GM18519 (cell line): ENCODE results near the gene NGDN.

Experiments
- ATAC-seq: cut with Tn5 transposase; IDR thresholded peaks from one replicate; pipeline ENCODE4 v1.9.1; 2021; ENCODE audit warnings: mild to moderate bottlenecking, moderate library complexity; ENCODE audit not compliant: unreplicated experiment, low FRiP score

The NGDN gene

DNA sequence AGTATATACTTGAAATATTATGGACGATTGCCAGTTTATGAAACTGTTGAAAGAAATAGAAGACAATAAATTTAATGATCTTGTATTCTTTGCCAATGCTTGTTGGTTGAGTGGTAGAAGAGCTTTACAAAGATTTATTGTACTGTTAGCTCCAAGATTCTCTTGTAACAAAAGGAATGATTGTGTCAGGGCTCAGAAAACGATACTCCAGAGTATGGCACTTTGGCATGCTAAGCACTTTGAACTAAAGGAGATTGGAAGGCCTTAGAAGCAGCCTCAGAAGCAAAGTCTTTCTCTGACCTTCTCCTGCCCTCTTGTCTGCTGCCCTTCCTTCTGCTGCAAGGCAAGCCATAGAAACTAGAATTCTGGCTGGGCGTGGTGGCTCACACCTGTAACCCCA, 4.2 kb upstream of the NGDN start:
- no peak for ATAC-seq

DNA sequence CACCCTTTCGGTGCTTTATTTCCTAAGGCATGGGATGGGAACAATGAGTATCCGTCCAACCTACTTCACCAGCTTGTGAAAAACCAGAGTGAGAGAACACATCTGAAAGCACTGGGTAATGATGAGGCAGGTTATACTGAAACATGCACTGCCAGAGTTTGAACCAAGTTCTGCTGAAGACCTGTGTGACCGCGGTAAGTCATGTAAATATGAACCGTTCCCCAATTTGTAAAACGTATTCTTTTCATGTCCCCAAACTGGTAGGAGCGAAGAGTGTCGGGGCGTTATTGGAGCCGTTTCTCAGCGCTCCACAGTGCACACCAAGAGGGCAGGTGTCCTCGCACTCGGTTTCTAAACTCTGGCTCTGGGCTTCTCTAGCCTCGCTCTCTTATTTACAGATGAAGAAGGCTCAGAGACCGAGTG, 788 bp upstream of the NGDN start:
- no peak for ATAC-seq

- no peak for ATAC-seq
These were observed 452 bp downstream of the NGDN start for GRCh38 chr14:23469906-23470403.

- no peak for ATAC-seq
These were observed 1.4 kb downstream of the NGDN start for GRCh38 chr14:23470947-23471346.

- no peak for ATAC-seq
These were observed 8.7 kb downstream of the NGDN start for GRCh38 chr14:23478109-23478759.

GRCh38 chr14:23481362-23481970, 12.0 kb downstream of the NGDN start:
- ATAC-seq: no peak

DNA sequence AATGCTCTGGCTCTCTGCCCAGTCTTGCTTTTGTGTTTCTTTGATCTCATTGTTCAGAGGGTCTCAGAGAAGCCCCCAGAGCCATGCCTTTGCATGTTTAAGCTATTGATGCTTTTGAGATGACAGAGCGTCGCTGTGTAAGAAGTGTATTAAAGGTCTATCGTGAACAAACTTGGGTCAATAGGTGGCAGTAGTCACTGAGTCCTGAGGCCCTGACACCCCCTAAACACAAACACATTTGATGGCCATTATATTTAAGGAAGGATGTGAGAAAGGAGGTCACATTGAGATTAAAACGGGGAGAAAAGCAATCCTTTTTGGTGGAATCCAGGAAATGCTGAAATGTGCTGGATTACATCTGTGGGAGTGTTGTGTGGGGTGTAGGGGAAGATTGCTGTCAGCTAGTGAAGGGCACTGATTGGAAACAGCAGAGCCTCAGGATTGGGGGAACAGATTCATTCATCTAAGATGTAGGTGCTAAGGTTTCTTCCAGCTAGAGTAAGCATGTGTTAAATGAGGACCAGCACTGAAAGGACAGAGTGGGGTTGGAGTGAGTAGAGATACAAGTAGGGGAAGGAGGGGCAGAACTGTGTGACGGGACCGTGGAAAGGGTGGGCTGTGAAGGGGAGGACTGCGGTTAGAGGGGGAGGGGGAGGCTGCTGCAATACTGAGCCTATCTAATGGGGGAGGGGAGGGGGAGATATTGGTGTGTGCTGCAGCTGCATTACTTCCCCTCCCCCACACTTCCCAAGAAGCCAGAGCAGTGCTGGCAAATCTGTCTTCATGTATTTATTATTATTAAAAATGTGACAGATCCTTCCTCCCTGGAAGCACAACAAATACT, 12.7 kb downstream of the NGDN start:
- ATAC-seq: no peak

- ATAC-seq: no peak
These were observed 13.3 kb downstream of the NGDN start for GRCh38 chr14:23482823-23483148.

- ATAC-seq: no peak
These were observed 13.8 kb downstream of the NGDN start for GRCh38 chr14:23483236-23483854.

DNA sequence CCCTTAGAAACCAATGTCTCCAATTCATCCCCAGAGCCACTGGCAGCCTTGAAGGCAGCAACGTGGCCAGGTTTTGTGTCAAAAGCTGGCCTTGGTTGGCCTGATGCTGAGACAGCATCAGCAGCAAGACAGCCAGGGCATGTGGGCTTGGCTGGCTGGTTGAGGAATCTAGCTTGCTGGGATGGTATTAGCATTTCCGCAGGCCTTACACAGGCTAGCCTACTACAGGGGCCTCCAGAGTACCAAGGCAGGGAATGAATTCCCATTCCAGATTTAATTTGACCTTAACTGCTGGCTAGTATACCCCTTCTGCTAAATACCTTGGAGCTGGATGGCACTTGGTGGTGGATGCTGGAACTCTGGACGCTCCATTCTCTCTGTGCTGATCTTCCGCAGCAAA, 15.8 kb downstream of the NGDN start:
- ATAC-seq: no peak

DNA sequence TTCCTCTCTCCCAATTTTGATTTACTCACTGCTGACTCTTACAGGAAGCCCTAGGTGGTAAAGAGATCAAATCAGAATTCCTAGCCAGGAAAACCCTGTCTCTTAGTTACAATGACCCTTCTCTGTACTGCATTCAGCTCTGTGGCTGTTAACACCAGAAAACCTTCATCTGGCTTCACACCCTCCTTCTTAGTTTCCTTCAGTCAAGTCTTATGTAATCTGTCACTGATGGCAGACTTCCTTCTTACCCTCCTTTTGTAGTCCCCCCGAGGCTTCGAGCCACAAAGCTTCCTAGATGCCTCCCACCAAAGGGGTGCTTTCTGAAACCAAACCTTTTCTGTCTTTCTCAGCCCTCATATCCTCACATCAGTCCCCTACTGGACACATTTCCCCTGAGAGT, 16.5 kb downstream of the NGDN start:
- no peak for ATAC-seq

DNA sequence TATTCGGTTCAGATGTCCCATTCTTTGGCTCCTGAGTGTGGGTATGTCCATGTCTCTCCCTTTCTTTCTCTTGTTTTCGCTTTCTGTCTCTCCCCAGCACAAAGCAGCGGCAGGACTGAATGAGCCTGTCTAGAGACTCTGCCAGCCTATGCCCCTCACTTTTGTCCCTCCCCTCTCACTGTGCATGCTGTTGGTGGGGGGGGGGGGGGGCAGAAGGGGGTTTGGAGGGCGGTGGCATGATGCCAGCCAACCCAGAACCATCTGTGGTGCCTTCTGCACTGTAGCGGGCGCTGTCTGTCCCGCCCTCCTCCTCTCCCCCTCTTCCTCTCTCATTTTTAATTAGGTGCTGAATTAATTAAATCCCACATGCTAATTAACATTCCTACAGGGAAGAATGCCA, 17.7 kb downstream of the NGDN start:
- no peak for ATAC-seq

GRCh38 chr14:23492618-23493272, 23.2 kb downstream of the NGDN start:
- ATAC-seq: no peak

- no peak for ATAC-seq
These were observed 24.7 kb downstream of the NGDN start for GRCh38 chr14:23494223-23494622.

- ATAC-seq: no peak
These were observed 42.7 kb downstream of the NGDN start for GRCh38 chr14:23512156-23512555.

- no peak for ATAC-seq
These were observed 43.7 kb downstream of the NGDN start for GRCh38 chr14:23513005-23513817.

DNA sequence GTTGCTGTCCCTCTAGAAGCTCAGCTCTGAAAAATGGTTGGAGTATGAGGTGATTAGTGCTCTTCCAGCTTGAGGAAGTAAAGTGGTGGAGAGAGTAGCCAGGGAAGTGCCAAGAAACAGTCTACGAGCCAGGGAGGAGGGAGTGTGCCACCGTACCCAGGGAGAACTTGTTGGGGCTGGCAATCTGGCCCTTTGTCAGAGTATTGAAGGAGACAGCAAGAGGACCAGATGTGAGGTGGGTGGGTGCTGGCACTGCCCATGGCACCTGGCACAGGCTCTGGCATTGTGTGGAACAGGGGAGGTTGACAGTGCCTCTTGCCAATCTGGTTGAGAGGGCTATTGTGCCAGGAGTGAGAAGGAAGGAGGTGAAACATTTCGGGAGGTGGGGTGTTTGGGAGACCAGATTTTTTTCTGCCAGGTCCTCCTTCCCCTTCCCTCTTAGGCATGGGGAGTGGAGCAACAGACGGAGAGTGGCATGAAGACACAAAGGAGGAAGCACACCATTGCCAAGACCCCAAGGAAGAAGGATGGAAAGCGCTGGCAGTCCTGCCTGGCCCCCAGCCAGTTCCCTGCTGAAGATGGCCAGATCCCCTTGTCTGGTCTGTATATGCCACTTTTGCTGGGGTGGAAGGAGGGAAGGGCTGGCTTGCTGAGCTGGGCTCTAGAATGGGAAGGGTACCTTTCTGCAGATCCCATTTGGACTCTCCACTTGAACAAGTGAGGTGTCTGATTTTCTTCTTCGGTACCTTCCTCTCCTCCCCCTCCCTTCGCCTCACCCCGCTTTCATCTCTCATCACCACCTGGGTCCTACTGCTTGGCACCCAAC, 44.5 kb downstream of the NGDN start:
- ATAC-seq: no peak

DNA sequence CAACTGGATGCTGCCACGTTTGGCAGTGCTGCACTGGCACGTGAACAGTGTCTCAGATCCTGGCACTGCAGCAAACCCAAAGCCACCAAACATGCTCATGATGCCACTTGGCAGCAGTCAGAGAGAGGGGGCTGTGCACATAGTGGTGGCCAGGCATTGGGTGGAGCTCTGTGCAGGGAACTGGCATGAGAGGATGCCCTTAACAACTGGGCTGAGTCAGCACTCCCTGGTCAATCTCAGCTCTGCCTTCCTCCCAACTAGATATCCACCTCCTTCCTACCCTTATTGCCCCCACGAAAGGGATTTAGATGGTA, 45.1 kb downstream of the NGDN start:
- ATAC-seq: no peak

DNA sequence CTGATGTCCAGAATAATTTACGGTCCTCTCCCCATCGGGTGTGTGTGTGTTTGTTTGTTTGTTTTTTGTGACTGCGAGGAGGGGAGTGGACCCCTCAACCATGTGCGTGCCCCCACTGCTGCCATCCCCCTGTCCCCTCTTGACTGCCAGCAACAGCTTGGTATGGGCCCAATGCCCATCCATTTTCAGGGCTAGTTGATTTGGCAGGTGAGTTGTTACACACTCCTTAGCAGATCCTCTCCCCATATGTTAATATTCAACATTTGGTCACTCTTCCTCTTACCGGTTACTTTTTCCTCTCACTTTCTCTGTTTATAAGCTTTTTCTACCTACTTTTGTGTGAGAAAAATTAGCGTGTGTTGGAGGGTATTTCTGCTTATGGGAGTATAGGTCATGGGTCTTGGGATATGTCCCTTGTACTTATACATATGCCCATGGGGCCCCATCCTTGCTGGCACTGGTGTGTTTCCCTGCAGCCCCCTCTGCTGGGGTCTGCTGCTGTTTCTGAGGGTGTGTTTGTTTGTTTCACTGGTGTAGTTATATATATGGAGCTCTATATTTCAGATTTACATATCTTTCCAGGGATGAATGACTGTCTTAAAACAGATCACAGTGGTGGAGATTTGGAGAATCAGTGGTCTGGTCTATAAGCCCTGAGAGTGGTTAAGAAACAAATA, 48.3 kb downstream of the NGDN start:
- ATAC-seq: no peak
